HG02642 (cell line): ENCODE data around the gene SFXN5.

Source experiments
- ATAC-seq: cut with Tn5 transposase; IDR thresholded peaks from one replicate; pipeline ENCODE4 v1.9.1; 2021; ENCODE audit warnings: mild to moderate bottlenecking; ENCODE audit not compliant: unreplicated experiment, poor library complexity

SFXN5 gene

DNA sequence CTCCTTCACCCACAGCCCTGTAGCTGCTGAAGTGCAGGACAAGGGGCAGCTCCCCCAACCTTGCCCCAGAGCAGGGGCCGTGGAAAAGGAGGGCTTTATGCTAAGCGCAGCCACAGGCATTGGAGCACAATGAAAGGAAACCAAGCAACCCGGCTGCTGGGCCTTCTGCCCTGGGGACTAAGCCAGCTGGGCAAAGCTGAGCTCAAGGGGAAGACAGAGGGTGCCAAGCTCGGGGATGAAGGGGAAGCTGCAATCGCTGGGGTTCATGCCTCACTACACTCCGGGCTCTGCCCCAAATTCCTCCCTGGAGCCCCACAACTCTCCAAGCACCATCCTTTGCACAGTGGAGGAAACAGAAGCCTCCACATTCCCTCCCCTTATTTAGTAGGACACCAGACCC lies 12.4 kb downstream of the SFXN5 start:
- no peak for ATAC-seq

- no peak for ATAC-seq
Measured at GRCh38 chr2:73054980-73055379, 16.5 kb downstream of the SFXN5 start.

DNA sequence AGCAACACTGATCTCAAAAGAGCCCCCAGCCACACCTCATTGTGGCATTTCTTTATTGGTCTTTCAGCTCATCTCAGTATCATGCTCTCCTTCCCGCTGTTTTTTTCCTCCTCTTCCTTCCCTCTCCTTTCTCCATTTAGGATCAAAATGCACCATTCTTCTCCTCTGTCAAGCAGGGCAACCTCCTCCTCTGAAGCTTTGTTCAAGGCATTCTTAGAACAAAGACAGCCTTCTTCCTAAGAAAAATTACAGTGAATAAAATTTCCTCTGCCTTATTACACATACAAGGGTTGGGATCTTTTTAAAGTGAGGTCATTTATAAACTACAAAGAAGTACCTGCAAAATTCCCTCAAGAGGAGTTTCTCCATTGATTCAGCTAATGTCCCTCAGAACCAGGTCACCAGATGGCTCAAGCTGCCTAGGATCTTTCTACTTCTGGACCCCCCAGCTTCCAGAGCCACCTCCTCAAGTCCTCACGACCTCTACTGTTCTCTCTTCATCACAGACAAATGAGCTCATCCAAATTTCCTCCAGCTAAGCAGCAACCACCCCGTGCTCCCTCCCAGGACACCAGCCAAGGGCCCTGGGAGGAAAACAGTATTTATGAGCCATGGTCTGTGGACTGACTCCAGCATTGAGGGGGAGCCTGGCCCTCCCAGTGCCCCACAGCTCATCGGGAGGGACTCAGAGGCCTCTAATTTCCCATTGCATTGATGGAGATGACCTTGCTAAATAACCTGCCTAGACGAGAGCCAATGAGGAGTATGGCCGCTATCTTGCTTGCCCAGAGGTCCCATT lies 18.0 kb downstream of the SFXN5 start:
- no peak for ATAC-seq

- ATAC-seq: no peak
Measured at GRCh38 chr2:73050121-73050545, 21.4 kb downstream of the SFXN5 start.

DNA sequence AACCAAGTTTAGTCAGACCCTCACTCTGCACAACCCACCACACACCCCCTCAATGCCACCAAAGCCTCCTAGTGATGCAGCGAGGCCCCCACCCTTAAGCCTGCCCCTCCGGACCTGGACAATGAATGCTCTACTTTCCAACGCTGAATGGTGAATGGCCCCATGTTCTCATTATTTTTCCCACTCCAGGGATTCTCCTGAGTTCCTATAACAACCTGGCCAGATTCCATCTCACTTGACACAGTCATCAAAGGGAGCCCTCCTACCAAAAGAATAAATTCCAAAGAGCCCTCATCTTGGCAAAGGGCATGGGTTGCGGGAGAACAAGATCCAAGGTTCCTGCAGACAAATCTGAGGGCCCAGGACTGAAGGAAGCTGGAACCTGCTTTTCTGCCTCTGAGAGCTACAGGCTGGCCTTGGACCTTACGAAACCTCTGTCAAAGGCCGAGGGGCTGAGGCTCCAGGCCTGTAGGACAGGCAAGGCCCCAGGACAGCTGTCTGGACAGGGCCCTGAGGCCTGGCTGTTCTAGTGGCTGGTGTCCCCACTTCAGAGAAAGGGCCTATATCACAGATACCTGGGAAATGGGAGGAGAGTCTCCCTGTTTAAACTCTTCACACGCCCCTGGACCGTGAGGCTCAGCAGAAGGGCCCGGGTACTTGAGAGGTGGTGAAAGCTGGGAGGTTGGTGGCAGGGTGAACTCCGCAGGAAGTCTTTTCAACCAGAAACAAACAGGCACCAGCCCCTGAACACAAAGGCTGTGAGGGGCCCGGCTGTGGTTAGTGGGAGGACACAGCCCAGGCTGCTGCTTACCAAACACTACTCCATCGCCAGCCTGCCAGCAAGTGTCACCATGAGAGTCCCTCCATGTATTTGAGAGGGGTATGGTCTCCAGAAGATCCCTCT lies 27.3 kb downstream of the SFXN5 start:
- ATAC-seq: no peak

- ATAC-seq: no peak
Measured at GRCh38 chr2:73043276-73043675, 28.2 kb downstream of the SFXN5 start.

DNA sequence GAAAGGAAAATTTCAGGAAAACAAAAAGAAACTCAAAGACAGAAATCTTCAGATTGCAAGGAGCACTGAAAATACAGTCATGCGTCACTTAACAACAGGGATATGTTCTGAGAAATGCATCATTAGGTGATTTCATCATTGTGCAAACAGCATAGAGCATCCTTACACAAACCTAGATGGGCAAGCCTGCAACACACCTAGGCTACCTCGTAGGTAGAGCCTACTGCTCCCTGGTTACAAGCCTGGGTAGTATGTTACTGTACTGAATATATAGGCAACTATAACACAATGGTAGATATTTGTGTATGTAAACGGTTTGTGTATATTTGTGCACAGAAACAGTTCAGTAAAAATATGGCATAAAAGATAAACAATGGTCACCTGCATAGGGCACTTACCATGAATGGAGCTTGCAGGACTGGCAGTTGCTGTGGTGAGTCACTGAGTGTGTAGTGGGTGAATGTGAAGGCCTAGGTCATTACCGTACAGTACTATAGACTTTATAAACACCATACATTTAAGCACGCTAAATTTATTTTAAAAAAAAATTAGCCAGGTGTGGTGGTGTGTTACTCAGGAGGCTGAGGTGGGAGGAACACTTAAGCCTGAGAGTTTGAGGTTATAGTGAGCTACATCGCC lies 33.4 kb downstream of the SFXN5 start:
- no peak for ATAC-seq

DNA sequence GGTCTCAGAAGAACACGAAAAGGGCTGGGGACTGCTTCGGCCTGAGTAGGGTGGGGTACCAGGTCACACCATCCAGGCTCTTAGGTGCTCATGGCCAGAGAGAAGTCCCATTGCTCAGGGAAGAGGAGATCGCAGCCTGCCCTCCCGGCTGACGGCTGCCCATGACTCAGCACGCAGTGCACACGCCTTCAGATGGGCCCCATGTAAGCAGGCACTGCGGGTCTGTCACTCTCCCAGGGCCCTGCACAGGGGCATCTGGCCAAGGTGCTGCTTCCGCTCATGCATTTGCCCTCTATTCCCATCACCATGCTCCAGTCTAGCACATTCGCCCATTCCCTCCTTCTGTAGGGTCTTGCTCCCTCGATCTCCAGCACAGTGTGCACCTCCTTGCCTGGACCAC lies 34.7 kb downstream of the SFXN5 start:
- no peak for ATAC-seq

DNA sequence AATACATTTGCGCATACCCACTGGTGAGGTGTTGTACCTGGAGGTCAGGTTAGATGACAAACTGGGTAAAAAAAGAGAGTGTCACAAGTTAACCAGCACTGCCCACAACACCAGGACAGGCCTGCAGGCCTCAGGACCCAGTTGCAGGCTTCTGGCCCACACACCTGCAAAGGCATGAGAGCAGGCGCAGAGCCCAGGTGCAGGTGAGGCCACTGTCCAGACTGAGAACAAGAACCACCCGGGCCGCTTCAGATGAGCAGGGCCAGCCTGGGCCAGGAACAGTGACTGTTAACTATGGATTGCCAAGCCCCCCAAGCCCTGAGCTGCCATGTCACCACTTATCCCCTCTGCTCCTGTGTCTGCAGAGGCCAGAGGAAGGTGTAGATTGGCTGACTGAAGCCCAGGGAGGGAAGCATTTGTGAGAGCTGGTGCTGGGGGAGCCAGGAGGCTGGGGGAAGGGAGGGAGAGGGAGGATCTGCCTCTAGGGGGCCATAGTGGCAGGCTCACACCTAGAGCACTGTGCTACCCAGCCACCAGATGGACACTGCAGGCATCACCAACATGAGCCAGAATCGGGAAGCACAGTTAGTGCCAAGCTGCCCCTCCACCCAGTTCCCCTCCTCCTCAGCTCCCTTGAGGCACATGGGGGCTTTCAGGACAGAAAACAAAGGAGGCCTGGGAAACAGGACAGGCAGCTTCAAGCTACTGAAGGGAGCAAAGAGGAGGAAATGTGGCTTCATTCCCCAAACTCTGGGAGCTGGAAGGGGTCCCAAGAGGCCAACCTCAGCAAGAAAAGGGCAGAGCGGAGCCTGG lies 35.4 kb downstream of the SFXN5 start:
- no peak for ATAC-seq

DNA sequence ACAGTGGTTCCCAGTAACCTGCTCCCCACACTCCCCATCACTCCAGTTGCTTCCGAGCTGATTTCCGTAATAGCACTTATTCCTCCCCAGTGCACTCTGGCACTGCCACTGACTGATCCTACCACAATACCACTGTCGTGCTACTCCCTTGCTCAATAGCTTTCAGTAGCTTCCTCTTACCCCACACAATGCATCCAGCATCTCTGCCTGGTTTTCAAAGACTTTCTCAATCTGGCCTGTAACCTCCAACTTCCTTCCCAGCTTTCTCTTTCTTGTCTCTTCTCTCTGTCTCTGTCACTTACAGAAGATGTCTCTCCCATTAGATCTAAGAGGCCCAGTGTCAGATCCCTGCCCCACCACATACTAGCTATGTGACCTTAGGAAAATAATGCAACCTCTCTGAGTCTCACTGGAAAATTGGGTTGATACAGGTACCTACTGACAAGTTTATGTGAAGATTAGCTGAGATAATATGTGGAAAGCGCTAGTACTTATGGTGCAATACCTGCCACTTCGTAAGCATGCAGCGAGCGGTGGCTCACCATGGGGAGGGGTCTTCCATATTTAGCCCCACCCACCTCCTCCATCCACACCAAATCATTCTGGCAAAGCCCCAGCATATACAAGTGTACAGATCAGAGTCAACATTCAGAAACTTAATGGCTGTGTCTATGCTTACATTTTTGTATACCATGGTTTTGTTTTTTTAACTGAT lies 36.7 kb downstream of the SFXN5 start:
- ATAC-seq: no peak

DNA sequence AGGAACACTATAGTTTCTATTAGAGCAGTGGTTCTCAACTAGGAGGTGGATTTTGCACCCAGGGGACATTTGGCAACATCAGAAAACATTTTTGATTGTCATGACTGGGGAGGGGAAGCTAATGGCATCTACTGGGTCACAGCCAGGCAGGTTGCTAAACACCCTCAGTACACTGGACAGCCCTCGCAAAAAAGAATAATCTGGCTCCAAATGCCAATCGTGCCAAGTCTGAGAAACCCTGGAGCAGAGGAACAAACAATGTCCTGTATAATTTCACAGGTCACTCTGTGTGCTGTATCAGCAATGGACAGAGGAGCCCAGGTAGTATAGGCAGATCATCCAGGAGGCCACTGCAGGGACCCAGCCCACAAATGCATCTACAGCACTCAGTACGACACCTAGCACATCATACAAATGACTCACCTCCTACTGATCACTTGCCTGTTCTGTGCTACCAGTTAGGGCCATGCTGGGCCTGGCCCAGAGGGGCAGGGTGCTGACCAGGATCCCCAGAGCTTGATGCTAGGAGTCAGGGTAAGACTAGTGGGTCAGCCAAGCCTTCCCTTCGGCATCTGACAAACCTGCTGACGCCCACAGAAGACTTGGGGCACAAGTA lies 37.6 kb downstream of the SFXN5 start:
- no peak for ATAC-seq

GRCh38 chr2:73033142-73033765 lies 38.3 kb downstream of the SFXN5 start:
- ATAC-seq: no peak

DNA sequence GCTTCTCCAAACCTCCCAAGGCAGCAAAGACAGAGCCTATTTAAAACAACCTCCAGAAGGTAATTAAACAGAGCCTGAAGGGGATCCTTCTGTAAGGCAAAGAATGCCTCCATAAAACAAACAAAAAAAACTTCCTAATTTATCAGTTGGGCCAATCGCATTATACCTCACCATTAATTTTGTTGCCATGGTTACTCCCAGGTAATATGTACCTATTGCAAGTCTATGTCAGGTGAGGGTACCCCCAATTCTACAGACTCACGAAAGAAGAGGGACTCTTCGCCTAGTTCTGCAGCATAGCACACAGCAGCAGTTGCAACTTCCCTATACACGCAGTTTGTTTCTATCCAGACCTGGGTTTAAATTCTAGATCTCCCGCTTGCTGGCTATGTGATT lies 38.8 kb downstream of the SFXN5 start:
- ATAC-seq: no peak

DNA sequence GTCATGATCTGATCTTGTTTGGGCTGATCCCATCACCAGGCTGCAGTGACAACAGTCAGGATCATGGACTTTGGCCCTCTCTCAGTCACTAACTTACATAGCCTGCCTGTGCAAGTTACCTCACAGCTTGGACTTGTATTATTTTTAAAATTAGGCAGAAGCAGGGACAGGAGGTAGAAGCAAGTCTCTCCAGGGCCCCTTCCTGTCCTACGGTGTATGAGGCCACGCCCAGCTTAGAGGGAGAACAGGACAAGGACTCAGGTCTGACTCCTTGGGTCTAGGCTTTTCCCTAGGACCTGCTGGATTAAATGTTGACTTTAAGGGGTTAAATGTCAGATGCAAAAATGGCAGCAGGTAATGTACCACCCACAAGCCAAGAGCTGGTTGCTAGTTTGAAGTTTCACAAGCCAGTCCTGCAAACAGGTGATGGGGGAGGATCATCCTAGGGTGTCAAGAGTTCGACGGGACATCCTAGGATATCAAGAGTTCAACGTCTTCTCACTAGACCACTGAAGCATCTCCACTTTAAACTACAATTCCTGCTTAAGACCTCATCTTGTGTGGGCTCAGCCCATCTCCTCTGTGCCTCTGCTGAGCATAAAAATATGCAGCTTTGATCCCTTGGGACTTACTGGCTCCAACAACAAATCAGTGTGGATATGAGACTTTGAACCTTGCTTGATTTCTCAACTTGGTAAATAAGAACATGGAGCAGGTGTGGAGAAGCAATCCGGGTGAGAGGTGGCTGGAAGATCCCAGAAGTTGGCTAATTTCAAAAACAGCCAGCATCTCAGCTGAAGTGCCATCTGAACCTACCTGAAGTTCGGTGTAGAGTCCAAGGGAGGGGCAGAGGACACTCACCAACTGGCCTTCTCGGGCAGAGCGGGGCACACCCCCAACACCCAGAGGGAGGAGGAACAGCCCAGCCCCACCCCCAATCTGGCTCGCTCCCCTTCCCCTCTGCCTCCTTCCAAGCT lies 39.5 kb downstream of the SFXN5 start:
- ATAC-seq: no peak

DNA sequence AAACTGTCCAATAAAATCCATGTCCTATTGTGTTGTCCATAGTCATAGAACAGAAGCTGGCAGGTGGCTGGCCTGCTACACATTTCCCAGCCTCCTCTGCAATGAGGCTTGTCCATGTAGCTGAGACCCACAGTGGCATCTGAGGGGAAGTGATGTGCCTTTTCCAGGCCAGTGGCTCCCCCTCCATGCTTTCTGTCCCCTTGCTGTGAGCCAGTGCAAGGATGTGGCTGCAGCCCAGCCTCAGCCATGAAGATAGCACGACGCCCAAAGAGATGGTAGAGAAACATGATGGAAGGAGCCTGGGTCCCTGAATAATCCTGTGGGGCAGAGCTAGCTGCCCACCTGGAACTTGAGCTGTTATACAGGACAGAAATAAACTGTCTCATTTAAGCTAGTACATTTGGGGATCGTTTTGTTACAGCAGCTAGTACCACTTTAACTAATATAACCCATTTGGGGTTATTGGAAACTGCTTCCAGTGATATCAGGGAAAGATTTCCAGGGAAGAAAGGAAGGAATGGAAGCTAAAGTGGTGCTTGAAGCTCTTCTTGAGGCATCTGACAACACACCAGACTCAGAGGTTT lies 40.3 kb downstream of the SFXN5 start:
- ATAC-seq: no peak

GRCh38 chr2:73028841-73029240 lies 42.7 kb downstream of the SFXN5 start:
- ATAC-seq: no peak

DNA sequence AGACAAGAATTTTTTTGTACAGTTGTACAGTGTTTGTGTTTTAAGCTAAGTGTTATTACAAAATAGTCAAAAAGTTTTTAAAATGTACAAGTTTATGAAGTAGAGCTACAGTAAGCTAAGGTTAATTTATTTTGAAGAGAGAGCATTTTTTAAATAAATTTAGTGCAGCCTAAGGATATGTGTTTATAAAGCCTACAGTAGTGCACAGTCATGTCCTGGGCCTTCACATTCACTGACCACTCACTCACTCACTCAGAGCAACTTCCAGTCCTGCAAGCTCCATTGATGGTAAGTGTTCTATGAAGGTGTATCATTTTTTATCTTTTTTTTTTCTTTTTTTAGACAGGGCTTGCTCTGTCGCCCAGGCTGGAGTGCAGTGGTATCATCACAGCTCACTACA lies 44.2 kb downstream of the SFXN5 start:
- no peak for ATAC-seq
